CD8-positive, alpha-beta memory T cell (primary cell): ENCODE results near the gene SPATA20. TPM values are rescaled to one million over a fixed set of nuclear protein-coding genes. Genes with fewer than 3 reads are reported as not detected.

Source experiments
- CTCF ChIA-PET: fragments of 350-600 bp; sonication (Branson Sonifier 250); formaldehyde crosslinking; loops from one replicate; lab custom pipeline; 2021; ENCODE audit warnings: antibody characterized with exemption; lab: Charles Lee
- POLR2A ChIA-PET: fragments of 350-600 bp; sonication (Branson Sonifier 250); formaldehyde crosslinking; loops from one replicate; lab custom pipeline; 2021; ENCODE audit warnings: antibody characterized with exemption; lab: Charles Lee
- DNase-seq, 5 donors: peaks; one replicate each; pipeline versions ENCODE4 v3.0.0 to v3.0.0-alpha.2; 2020 to 2022; ENCODE audit warnings: mixed read lengths in 1 of 5
- H3K27ac ChIP-seq: one replicate; pipeline ENCODE4 v1.7.0; 2013; ENCODE audit warnings: low read depth, mild to moderate bottlenecking, low read length, moderate library complexity
- H3K27me3 ChIP-seq: 2 replicates; pipeline ENCODE4 v1.7.0; 2013; ENCODE audit warnings: low read length, mild to moderate bottlenecking; ENCODE audit not compliant: insufficient read depth, poor library complexity, severe bottlenecking
- H3K36me3 ChIP-seq: 2 replicates; pipeline ENCODE4 v1.7.0; 2013; ENCODE audit warnings: mild to moderate bottlenecking, low read length, moderate library complexity; ENCODE audit not compliant: insufficient read depth
- H3K4me1 ChIP-seq: 2 replicates; pipeline ENCODE4 v1.7.0; 2013; ENCODE audit warnings: mild to moderate bottlenecking, low read length, moderate library complexity; ENCODE audit not compliant: insufficient read depth
- H3K4me3 ChIP-seq: 2 replicates; pipeline ENCODE4 v1.7.0; 2013; ENCODE audit warnings: mild to moderate bottlenecking, low read length
- H3K9me3 ChIP-seq: 2 replicates; pipeline ENCODE4 v1.7.0; 2013; ENCODE audit warnings: mild to moderate bottlenecking, low read length
- H3K27ac Mint-ChIP-seq, 8 donors: one replicate each; pipeline ENCODE4 v1.8.0; 2020 to 2021; ENCODE audit warnings: mixed read lengths in 8 of 8, mild to moderate bottlenecking in 6 of 8, inconsistent platforms in 3 of 8, moderate library complexity in 3 of 8
- H3K27me3 Mint-ChIP-seq, 2 donors: one replicate each; pipeline ENCODE4 v1.8.0; 2020 to 2021; ENCODE audit warnings: mixed read lengths in 2 of 2, mild to moderate bottlenecking in 1 of 2, moderate library complexity in 1 of 2
- H3K36me3 Mint-ChIP-seq, 3 donors: one replicate each; pipeline ENCODE4 v1.8.0; 2020 to 2021; ENCODE audit warnings: mixed read lengths in 3 of 3, inconsistent platforms in 1 of 3, mild to moderate bottlenecking in 1 of 3
- H3K4me1 Mint-ChIP-seq, 3 donors: one replicate each; pipeline ENCODE4 v1.8.0; 2020 to 2021; ENCODE audit warnings: mixed read lengths in 3 of 3, inconsistent platforms in 1 of 3, mild to moderate bottlenecking in 1 of 3
- H3K4me3 Mint-ChIP-seq, 7 donors: one replicate each; pipeline ENCODE4 v1.8.0; 2020 to 2021; ENCODE audit warnings: mixed read lengths in 7 of 7, mild to moderate bottlenecking in 6 of 7, moderate library complexity in 4 of 7, inconsistent platforms in 2 of 7
- H3K9me3 Mint-ChIP-seq, 5 donors: one replicate each; pipeline ENCODE4 v1.8.0; 2020 to 2022; ENCODE audit warnings: mixed read lengths in 5 of 5, mild to moderate bottlenecking in 3 of 5, moderate library complexity in 2 of 5, inconsistent platforms in 1 of 5
- polyA plus RNA-seq: library from polyadenylated mRNA; unstranded; fragments of 300-500 nt; fragmentation: Illumina TruSeq; gene quantifications from one replicate; pipeline ENCODE4 v1.2.3, GENCODE V29; 2021
- total RNA-seq, 2 experiments: library from RNA; stranded (reverse); gene quantifications; one replicate each; pipeline ENCODE4 v1.2.3, GENCODE V29; 2021

The SPATA20 gene
- total and polyA plus RNA-seq, 3 experiments from 2014 or later: 11.0 to 42.9 (median 34.7) TPM

GRCh38 chr17:50539762-50540559 lies 7.0 kb upstream of the SPATA20 start:
- peak overlapping the region in 3 of 7 donors; percentile 10 to 62 (median 54) for H3K4me3 Mint-ChIP-seq
- CTCF ChIA-PET: interaction anchor here (2.5 kb wide), 1 partner anchor 142 kb away, joined by 10 read pairs; the partner anchor contains the start of gene LRRC59
- Histone ChIP-seq H3K36me3 (no peaks in the 10 kb centered on the region), H3K4me3 (no peak overlapping the region), H3K27ac (no peak overlapping the region), H3K9me3 (no peaks in the 10 kb centered on the region), H3K4me1 (peaks cover 13% of the 10 kb centered on the region), H3K27me3 (peaks cover 7% of the 10 kb centered on the region)
- H3K36me3 Mint-ChIP-seq: no peaks in the 10 kb centered on the region
- H3K9me3 Mint-ChIP-seq: no peaks in the 10 kb centered on the region
- H3K27ac Mint-ChIP-seq: no peak overlapping the region
- peaks cover 11 to 15% (median 12%) of the 10 kb centered on the region in 3 donors for H3K4me1 Mint-ChIP-seq
- H3K27me3 Mint-ChIP-seq: peaks cover 7 to 11% of the 10 kb centered on the region in 2 donors
- POLR2A ChIA-PET: no interaction called here
- no peak for DNase-seq

- H3K9me3 ChIP-seq: no peaks in the 10 kb centered on the region
- Mint-ChIP-seq H3K27ac (peak overlapping the region in 1 of 8 donors; percentile 36), H3K4me1 (peaks cover 11 to 15% (median 12%) of the 10 kb centered on the region in 3 donors), H3K36me3 (no peaks in the 10 kb centered on the region), H3K27me3 (peaks cover 0 to 3% of the 10 kb centered on the region in 2 donors), H3K4me3 (peak overlapping the region in 4 of 7 donors; percentile 19 to 85 (median 83)), H3K9me3 (no peaks in the 10 kb centered on the region)
- H3K4me3 ChIP-seq: no peak overlapping the region
- ChIA-PET CTCF (interaction anchor here (1.1 to 2.5 kb wide), 2 partner anchors 20 to 143 kb away, joined by 3 to 10 read pairs; partner anchors contain the start of gene LRRC59), POLR2A (no interaction called here)
- DNase-seq: no peak
- no peaks in the 10 kb centered on the region for H3K36me3 ChIP-seq
- H3K27ac ChIP-seq: no peak overlapping the region
- peaks cover 7% of the 10 kb centered on the region for H3K27me3 ChIP-seq
- peaks cover 13% of the 10 kb centered on the region for H3K4me1 ChIP-seq
Measured at GRCh38 chr17:50540560-50541401, 6.2 kb upstream of the SPATA20 start.

GRCh38 chr17:50541402-50541715 lies 5.6 kb upstream of the SPATA20 start:
- peaks cover 11 to 18% (median 12%) of the 10 kb centered on the region in 3 donors for H3K4me1 Mint-ChIP-seq
- H3K36me3 Mint-ChIP-seq: no peaks in the 10 kb centered on the region
- H3K4me3 Mint-ChIP-seq: peak overlapping the region; percentile 79 to 91 (median 82)
- Histone ChIP-seq H3K4me1 (peaks cover 15% of the 10 kb centered on the region), H3K4me3 (peak overlapping the region; percentile 39), H3K27me3 (peaks cover 7% of the 10 kb centered on the region), H3K9me3 (no peaks in the 10 kb centered on the region), H3K27ac (peak overlapping the region; percentile 38), H3K36me3 (no peaks in the 10 kb centered on the region)
- no peaks in the 10 kb centered on the region for H3K9me3 Mint-ChIP-seq
- ChIA-PET POLR2A (no interaction called here), CTCF (interaction anchor here (1.1 to 2.5 kb wide), 3 partner anchors 21 to 144 kb away, joined by 3 to 10 read pairs (median 4); partner anchors contain the start of gene LRRC59)
- peak overlapping the region in 4 of 8 donors; percentile 29 to 93 (median 50) for H3K27ac Mint-ChIP-seq
- peaks cover 0 to 1% of the 10 kb centered on the region in 2 donors for H3K27me3 Mint-ChIP-seq
- no peak for DNase-seq

GRCh38 chr17:50541716-50542688 lies 5.0 kb upstream of the SPATA20 start:
- ChIA-PET CTCF (interaction anchor here (0.7 to 2.5 kb wide), 9 partner anchors 15 to 144 kb away, joined by 3 to 10 read pairs (median 3); partner anchors contain the start of genes CACNA1G and LRRC59), POLR2A (no interaction called here)
- peaks cover 20% of the 10 kb centered on the region for H3K4me1 ChIP-seq
- H3K27ac ChIP-seq: peak overlapping the region; percentile 38
- no peaks in the 10 kb centered on the region for H3K9me3 Mint-ChIP-seq
- peaks cover 7% of the 10 kb centered on the region for H3K27me3 ChIP-seq
- no peaks in the 10 kb centered on the region for H3K36me3 ChIP-seq
- H3K27ac Mint-ChIP-seq: peak overlapping the region; percentile 11 to 93 (median 62)
- peaks cover 13 to 25% (median 16%) of the 10 kb centered on the region in 3 donors for H3K4me1 Mint-ChIP-seq
- peak; percentile 77 to 86 (median 81) for DNase-seq
- H3K36me3 Mint-ChIP-seq: no peaks in the 10 kb centered on the region
- H3K27me3 Mint-ChIP-seq: peaks cover 0 to 1% of the 10 kb centered on the region in 2 donors
- no peaks in the 10 kb centered on the region for H3K9me3 ChIP-seq
- H3K4me3 ChIP-seq: peak overlapping the region; percentile 39
- H3K4me3 Mint-ChIP-seq: peak overlapping the region; percentile 79 to 91 (median 82)

GRCh38 chr17:50542795-50543774 lies 3.9 kb upstream of the SPATA20 start:
- H3K4me1 Mint-ChIP-seq: peaks cover 15 to 30% (median 16%) of the 10 kb centered on the region in 3 donors
- Histone ChIP-seq H3K4me3 (peak overlapping the region; percentile 39), H3K9me3 (no peaks in the 10 kb centered on the region), H3K36me3 (no peaks in the 10 kb centered on the region), H3K27ac (no peak overlapping the region), H3K4me1 (peaks cover 29% of the 10 kb centered on the region), H3K27me3 (peaks cover 7% of the 10 kb centered on the region)
- H3K9me3 Mint-ChIP-seq: no peaks in the 10 kb centered on the region
- H3K27me3 Mint-ChIP-seq: peaks cover 0 to 1% of the 10 kb centered on the region in 2 donors
- H3K36me3 Mint-ChIP-seq: no peaks in the 10 kb centered on the region
- peak overlapping the region; percentile 79 to 91 (median 82) for H3K4me3 Mint-ChIP-seq
- peak overlapping the region in 2 of 8 donors; percentile 38 to 73 for H3K27ac Mint-ChIP-seq
- ChIA-PET CTCF (interaction anchor here (0.7 to 2.5 kb wide), 8 partner anchors 17 to 146 kb away, joined by 3 to 10 read pairs (median 4); partner anchors contain the start of genes CACNA1G and LRRC59), POLR2A (no interaction called here)
- DNase-seq: no peak

GRCh38 chr17:50544516-50544915 lies 2.5 kb upstream of the SPATA20 start:
- POLR2A ChIA-PET: no interaction called here
- peak overlapping the region in 2 of 8 donors; percentile 19 to 44 for H3K27ac Mint-ChIP-seq
- no peaks in the 10 kb centered on the region for H3K9me3 ChIP-seq
- H3K36me3 ChIP-seq: no peaks in the 10 kb centered on the region
- peaks cover 0 to 3% of the 10 kb centered on the region in 2 donors for H3K27me3 Mint-ChIP-seq
- H3K4me3 ChIP-seq: no peak overlapping the region
- peaks cover 15 to 30% (median 16%) of the 10 kb centered on the region in 3 donors for H3K4me1 Mint-ChIP-seq
- H3K27ac ChIP-seq: no peak overlapping the region
- DNase-seq: no peak
- no peaks in the 10 kb centered on the region for H3K9me3 Mint-ChIP-seq
- peaks cover 29% of the 10 kb centered on the region for H3K4me1 ChIP-seq
- CTCF ChIA-PET: no interaction called here
- peaks cover 7% of the 10 kb centered on the region for H3K27me3 ChIP-seq
- peak overlapping the region in 3 of 7 donors; percentile 37 to 73 (median 37) for H3K4me3 Mint-ChIP-seq
- H3K36me3 Mint-ChIP-seq: no peaks in the 10 kb centered on the region
